Fibroblast of skin of scalp (primary cell): Measurements from ENCODE around the gene CNOT4.
"Not testable (repeated sequence)": the region's sequence is repeated elsewhere in the genome, so short reads cannot be mapped to it uniquely, and the experiment has no call there.

Experiments used
- DNase-seq: peaks from one replicate; pipeline ENCODE4 v3.0.0-alpha.2; 2013

CNOT4 gene

DNA sequence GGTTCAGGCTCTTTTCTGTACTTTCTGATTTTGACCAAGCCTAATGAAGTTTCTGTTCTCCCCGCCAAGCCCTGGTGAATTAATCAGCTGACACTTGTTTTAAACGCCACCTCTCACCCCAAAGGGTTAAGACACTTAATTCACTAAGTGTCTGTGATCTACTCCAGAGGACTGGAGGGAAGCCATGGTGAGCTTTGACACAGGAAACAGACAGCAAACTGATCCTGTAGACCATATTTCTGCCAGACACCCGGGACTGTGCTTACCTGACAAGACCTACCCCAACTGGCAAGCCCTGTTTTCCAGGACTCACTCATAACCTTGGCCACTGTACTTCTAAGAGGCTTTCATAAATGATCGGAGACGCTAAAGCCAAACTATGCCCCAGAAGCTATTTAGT is 150.3 kb downstream of the CNOT4 start:
- no peak for DNase-seq

- no peak for DNase-seq
Measured at GRCh38 chr7:135355377-135356048, 154.4 kb downstream of the CNOT4 start.

- DNase-seq = no peak
Measured at GRCh38 chr7:135353832-135354231, 156.1 kb downstream of the CNOT4 start.

DNA sequence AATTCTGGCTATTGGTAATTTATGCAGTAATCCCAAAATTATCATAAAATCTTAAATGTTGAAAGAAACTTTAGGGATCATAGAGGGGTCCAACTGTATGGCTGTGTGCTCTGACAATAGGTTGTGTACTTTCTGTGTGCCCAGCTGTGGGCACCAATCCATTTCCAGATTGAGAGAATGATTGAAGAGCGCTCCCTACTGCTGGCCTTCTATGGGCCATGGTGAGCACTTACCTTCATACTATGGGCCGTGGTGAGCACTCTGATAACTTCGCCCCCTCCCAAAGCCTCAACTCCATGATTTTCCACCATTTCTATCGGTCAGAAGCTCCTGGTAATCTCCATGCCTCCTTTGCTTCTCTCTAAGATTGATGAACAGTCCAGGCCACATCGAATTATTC is 157.6 kb downstream of the CNOT4 start:
- no peak for DNase-seq

DNA sequence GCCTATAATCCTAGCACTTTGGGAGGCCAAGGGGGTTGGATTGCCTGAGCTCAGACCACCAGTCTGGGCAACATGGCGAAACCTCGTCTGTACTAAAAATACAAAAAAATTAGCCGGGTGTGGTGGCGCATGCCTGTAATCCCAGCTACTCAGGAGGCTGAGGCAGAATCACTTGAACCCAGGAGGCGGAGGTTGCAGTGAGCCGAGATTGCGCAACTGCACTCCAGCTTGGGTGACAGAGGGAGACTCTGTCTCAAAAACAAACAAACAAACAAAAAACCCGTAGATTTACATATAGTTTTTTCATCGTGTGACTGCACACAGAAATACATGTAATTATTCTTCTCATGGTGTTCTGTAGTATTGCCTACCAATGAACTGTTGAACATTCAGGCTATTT is 158.8 kb downstream of the CNOT4 start:
- DNase-seq = not testable (repeated sequence)

GRCh38 chr7:135349746-135350145 is 160.2 kb downstream of the CNOT4 start:
- DNase-seq = peak; percentile 3

DNA sequence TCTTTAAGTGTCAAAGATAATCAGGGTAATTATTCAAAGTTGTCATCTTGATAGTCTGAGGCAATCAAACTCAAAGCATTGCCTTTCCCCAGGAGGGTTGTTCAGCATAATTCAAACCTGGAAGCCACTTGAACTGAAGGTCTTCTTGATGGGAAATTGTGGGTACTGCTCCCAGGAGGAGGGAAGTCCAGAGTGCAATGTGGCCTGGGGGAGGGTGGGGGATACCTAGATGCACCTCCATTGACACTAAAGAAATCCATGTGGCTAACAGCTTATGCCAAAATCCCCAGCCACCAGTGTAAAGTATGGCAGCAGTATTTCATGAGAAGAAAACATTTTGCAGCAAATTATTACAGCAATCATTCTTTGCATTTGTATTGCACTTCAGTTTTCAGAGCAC is 161.4 kb downstream of the CNOT4 start:
- no peak for DNase-seq

- DNase-seq = no peak
Measured at GRCh38 chr7:135343361-135343760, 166.5 kb downstream of the CNOT4 start.

DNA sequence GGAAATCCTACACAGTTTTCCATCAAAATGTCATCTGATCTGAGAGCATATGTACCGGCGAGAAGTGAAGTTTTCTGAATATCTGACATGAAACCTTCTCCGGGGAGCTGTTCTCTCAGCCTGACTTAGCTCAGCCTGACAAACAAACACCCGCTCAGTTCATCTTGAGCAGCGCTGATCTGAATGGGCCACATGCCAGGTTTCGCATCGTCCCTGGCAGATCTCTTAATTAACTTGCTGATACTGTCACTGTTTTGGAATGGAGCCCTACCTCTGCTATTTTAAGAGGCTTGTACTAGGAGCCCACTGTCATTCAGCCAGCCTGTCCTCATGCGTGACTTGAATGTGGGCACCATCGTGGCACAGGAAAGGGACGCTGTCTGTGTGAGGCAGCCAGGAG is 167.0 kb downstream of the CNOT4 start:
- DNase-seq = peak; percentile 3

- no peak for DNase-seq
Measured at GRCh38 chr7:135341049-135341448, 168.9 kb downstream of the CNOT4 start.

- no peak for DNase-seq
Measured at GRCh38 chr7:135337977-135338550, 171.8 kb downstream of the CNOT4 start.

DNA sequence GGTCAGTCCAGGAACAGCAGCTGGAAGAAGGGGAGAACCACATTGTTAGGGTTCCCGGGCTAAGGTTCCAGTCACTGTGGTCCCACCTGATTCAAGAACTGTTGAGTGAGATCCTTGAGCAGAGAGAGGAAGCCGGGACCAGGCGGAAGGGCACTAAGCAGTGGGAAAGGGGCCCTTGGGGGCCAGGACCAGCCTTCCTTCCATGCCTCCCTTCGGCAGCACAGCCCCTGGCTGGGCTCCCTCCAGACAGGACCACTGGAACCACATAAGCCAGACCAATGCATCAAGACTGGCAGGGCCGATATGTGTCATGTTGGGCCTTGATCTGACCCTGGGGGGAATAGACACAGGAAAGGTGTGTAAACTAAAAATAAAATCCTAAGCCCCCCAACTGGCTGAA is 172.4 kb downstream of the CNOT4 start:
- DNase-seq = no peak

- peak; percentile 29 for DNase-seq
Measured at GRCh38 chr7:135335628-135336139, 174.2 kb downstream of the CNOT4 start.

DNA sequence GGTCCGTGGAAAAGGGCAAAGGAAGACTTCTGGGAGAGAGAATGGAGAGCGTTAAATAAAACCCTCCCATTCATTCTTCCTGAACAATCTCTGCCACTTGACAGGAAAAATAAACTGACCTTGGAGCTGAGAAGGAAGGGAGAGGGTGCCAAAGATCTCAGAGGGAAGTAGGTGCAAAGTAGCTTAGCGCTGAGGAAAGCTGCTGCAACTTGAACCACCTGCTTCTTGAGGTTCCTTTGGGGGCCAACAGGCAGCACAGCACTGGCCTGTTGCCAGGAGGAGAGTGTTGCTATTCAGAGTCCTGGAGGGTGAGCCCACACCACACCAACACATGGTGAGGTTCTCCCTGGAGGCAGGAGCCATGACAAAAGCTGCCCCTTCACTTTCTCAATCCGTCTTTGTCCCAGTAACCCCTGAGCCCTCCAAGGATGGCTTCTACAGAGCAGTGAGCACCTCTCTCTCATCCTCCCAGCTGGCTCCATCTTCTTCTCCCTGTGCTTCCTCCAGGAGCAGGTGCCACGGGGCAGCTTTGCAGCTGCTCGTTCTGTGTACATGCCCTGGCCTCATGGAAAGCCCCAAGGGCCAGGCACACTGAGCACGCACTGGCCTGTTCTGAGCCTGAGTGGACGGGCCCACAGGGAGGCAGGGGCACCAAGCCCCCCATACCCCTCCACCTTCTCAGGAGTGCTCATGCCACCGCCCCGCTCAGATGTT is 174.9 kb downstream of the CNOT4 start:
- DNase-seq = no peak

- no peak for DNase-seq
Measured at GRCh38 chr7:135333946-135334345, 176.0 kb downstream of the CNOT4 start.

- no peak for DNase-seq
Measured at GRCh38 chr7:135333200-135333599, 176.7 kb downstream of the CNOT4 start.

- DNase-seq = no peak
Measured at GRCh38 chr7:135330088-135330487, 179.8 kb downstream of the CNOT4 start.

DNA sequence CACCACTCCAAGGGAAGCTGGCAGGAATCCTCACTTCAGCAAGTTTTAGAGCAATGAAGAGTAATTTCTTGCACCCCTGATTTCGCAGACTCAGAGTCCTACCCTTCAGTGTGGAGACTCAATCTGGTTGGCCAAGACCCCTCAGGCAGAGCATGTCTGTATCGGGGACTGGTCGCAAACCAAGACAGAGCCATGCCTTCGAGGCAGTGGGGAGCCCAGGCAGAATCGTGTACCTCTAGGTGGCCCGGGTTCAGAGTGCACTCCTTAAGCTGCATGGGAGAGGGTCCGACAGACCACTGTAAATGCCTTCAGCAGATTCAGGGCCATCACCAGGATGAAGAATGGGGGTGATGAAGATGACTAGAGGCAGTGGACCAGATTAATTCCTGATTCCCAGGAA is 181.4 kb downstream of the CNOT4 start:
- no peak for DNase-seq

- DNase-seq = no peak
Measured at GRCh38 chr7:135328053-135328452, 181.8 kb downstream of the CNOT4 start.

GRCh38 chr7:135327458-135327857 is 182.4 kb downstream of the CNOT4 start:
- no peak for DNase-seq

DNA sequence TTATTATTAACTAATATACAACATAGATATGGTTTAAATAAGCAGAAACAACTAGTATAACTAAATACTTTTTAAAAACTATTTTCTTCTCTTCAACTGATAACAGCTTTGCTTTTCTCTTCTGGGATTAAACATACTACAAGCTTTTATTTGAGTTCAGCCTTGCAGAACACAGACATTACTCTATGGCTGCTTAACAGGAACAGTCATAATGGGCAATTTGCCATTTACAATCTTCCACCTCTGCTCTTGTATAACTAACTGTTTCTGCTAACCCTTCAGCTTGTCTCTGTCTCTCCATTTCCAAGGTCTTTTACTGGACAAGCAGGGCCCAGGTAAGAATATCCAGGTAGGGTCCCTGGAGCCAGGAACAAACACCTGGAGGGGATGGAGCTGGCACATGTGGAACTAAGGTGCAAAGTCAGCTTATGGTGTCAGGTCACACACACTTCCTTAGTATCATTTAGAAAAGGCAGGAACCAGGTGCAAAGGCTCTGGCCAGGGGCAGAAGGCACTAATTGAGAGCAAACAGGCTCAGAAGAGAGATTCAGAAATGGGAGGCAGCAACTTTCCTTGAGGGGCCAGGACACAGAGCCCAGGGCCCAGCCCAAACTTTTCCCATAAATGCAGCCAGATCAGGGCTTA is 183.1 kb downstream of the CNOT4 start:
- DNase-seq = no peak

DNA sequence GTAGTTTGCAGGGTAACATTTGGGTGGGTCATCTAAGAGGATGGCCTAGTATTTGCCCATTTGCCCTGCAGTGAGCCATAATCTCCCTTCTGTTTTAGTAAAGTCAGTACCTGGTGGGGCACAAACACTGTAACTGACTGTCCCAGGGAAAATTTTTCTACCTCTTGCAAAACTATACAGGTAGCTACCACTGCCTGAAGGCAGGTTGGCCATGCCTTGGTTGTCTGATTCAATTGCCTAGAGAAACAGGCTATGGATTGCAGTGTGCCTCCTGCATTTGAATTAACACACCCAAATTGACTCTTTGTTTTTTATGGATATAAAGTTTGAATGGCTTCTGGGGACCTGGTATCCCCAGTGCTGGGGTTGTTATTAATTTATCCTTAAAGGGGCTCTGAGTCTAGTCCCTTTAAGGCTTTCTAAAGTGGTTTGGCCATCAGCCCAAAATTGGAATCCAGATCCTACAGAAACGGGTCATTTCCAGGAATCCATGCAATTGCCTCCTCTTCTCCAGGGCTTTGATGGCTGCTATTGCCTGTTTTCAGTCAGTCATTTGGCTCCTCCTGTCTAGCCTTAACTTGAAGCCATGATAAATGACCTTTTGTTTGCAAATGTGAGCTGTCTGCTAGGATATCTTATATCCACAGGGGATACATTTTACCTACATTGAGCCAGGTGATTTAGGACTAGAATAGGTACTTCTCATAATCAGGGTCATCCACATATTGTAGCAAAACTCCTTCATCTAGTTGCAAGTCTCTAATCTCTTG is 187.1 kb downstream of the CNOT4 start:
- DNase-seq = no peak

GRCh38 chr7:135321556-135321955 is 188.3 kb downstream of the CNOT4 start:
- peak; percentile 28 for DNase-seq
